DND-41 (cell line): ENCODE measurements around the gene FBXW4.
A peak's percentile ranks its signal among the peaks of the same experiment; 100 is the strongest.
"Not testable (repeated sequence)": the region's sequence is repeated elsewhere in the genome, so short reads cannot be mapped to it uniquely, and the experiment has no call there.

Source experiments
- ATAC-seq: fragments of 200-7000 bp; cut with Tn5 transposase; 3 replicates; pipeline ENCODE4 v1.9.1; 2021; ENCODE audit warnings: low read depth; ENCODE audit not compliant: insufficient read depth
- DNase-seq: peaks from one replicate; pipeline ENCODE4 v3.0.0-alpha.2; 2020
- H2AFZ ChIP-seq: 2 replicates; pipeline ENCODE4 v1.6.0; 2012; ENCODE audit warnings: low read depth, low read length
- H3K27ac ChIP-seq: 2 replicates; pipeline ENCODE4 v1.5.1; 2012; ENCODE audit warnings: low read length, inconsistent platforms
- H3K27me3 ChIP-seq: fragments of 200-600 bp; sonication (generic); 2 replicates; pipeline ENCODE4 v1.6.0; 2012; ENCODE audit warnings: low read length, mild to moderate bottlenecking, inconsistent platforms; ENCODE audit not compliant: insufficient read depth, poor library complexity
- H3K36me3 ChIP-seq: 2 replicates; pipeline ENCODE4 v1.5.1; 2012; ENCODE audit warnings: low read length, inconsistent platforms; ENCODE audit not compliant: insufficient read depth
- H3K4me1 ChIP-seq: 2 replicates; pipeline ENCODE4 v1.5.1; 2012; ENCODE audit warnings: mild to moderate bottlenecking, low read length; ENCODE audit not compliant: insufficient read depth
- H3K4me2 ChIP-seq: 2 replicates; pipeline ENCODE4 v1.6.0; 2012; ENCODE audit warnings: mild to moderate bottlenecking, moderate library complexity, low read length, inconsistent platforms; ENCODE audit not compliant: insufficient read depth
- H3K4me3 ChIP-seq, 2 experiments: fragments of 200-600 bp in 1 of 2; shearing (Covaris generic) in 1 of 2; 2 replicates each; pipeline ENCODE4 v1.5.1; 2012 to 2016; ENCODE audit warnings: inconsistent platforms in 2 of 2, low read length in 2 of 2, mild to moderate bottlenecking in 2 of 2, low read depth in 1 of 2, moderate library complexity in 1 of 2
- H3K79me2 ChIP-seq: 2 replicates; pipeline ENCODE4 v1.6.0; 2012; ENCODE audit warnings: low read length, inconsistent platforms; ENCODE audit not compliant: insufficient read depth
- H3K9ac ChIP-seq: 2 replicates; pipeline ENCODE4 v1.6.0; 2012; ENCODE audit warnings: low read depth, mild to moderate bottlenecking, inconsistent platforms, low read length, moderate library complexity
- H3K9me3 ChIP-seq: 2 replicates; pipeline ENCODE4 v1.5.1; 2012; ENCODE audit warnings: low read length, moderate library complexity, mild to moderate bottlenecking, inconsistent platforms; ENCODE audit not compliant: insufficient read depth, severe bottlenecking
- H4K20me1 ChIP-seq: 2 replicates; pipeline ENCODE4 v1.6.0; 2012; ENCODE audit warnings: low read length; ENCODE audit not compliant: insufficient read depth
- EZH2 ChIP-seq: IDR thresholded peaks from 3 replicates; pipeline ENCODE4 v1.6.1; 2012; ENCODE audit warnings: borderline replicate concordance, low read depth, mild to moderate bottlenecking, moderate library complexity, low read length, inconsistent platforms; ENCODE audit not compliant: severe bottlenecking
- TF ChIP-seq, protein P1 (sequence below): IDR thresholded peaks from 2 replicates; pipeline ENCODE4 v1.5.1; 2012; ENCODE audit warnings: borderline replicate concordance, low read length, moderate library complexity, mild to moderate bottlenecking; ENCODE audit not compliant: poor library complexity, severe bottlenecking; ENCODE audit errors: extremely low read depth

Gene FBXW4

DNA sequence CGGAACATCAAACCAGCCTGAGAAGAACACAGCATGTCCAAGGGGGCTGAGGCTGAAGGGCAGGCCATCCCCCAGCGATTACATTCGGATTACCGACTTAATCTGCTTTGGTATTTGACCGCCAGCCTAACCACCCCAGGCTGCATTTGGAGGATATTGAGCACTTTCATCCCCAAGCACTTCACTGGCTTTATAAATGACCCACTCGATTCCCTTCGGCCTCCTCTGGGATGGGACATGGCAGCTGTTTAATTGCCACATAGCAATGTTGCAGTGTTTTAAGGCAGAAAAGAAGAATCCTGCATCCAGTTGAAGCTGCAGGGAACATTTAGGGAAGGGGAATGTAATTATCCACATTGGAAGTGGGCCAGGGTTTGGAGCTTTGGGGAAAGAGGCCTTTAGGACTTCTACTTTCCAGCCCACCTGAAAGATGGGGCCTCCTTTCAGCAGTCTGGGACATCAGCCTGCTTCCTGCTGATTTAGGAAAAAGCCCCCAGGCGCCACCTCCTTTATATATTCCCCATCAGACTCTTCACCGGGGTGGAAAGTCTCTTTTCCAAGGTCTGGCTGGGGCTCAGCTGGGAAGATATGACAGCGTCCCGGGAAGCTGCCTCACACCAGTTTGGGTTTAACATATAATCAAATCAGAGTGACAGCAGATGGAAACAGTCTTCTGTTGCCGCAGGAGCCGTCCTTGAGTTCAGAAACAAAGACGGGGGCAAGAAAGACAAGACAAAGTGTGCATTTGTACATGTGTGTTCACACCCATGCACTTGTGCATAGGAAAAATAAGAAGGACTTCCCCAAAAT lies 97.7 kb downstream of the FBXW4 start:
- Histone ChIP-seq H3K9me3 (no peaks in the 10 kb centered on the region), H2AFZ (no peak overlapping the region), H4K20me1 (no peaks in the 10 kb centered on the region), H3K27ac (no peak overlapping the region), H3K4me1 (no peaks in the 10 kb centered on the region), H3K36me3 (no peaks in the 10 kb centered on the region), H3K4me2 (no peak overlapping the region), H3K79me2 (no peaks in the 10 kb centered on the region), H3K27me3 (no peaks in the 10 kb centered on the region), H3K9ac (no peak overlapping the region), H3K4me3 (no peak overlapping the region)
- DNase-seq (no peak), ATAC-seq (no peak)
- TF ChIP-seq, protein P1, sequence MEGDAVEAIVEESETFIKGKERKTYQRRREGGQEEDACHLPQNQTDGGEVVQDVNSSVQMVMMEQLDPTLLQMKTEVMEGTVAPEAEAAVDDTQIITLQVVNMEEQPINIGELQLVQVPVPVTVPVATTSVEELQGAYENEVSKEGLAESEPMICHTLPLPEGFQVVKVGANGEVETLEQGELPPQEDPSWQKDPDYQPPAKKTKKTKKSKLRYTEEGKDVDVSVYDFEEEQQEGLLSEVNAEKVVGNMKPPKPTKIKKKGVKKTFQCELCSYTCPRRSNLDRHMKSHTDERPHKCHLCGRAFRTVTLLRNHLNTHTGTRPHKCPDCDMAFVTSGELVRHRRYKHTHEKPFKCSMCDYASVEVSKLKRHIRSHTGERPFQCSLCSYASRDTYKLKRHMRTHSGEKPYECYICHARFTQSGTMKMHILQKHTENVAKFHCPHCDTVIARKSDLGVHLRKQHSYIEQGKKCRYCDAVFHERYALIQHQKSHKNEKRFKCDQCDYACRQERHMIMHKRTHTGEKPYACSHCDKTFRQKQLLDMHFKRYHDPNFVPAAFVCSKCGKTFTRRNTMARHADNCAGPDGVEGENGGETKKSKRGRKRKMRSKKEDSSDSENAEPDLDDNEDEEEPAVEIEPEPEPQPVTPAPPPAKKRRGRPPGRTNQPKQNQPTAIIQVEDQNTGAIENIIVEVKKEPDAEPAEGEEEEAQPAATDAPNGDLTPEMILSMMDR = no peak
- TF ChIP-seq EZH2 = no peak

- H4K20me1 ChIP-seq = no peaks in the 10 kb centered on the region
- ATAC-seq = no peak
- no peaks in the 10 kb centered on the region for H3K4me1 ChIP-seq
- DNase-seq = no peak
- TF ChIP-seq, protein P1 = no peak
- TF ChIP-seq EZH2 = no peak
- H3K36me3 ChIP-seq = no peaks in the 10 kb centered on the region
- no peak overlapping the region for H3K4me3 ChIP-seq
- H3K27me3 ChIP-seq = no peaks in the 10 kb centered on the region
- no peak overlapping the region for H2AFZ ChIP-seq
- H3K79me2 ChIP-seq = no peaks in the 10 kb centered on the region
- H3K9me3 ChIP-seq = no peaks in the 10 kb centered on the region
- no peak overlapping the region for H3K27ac ChIP-seq
- no peak overlapping the region for H3K9ac ChIP-seq
- no peak overlapping the region for H3K4me2 ChIP-seq
Measured at GRCh38 chr10:101595591-101596433, 99.2 kb downstream of the FBXW4 start.

GRCh38 chr10:101593331-101593730 lies 101.6 kb downstream of the FBXW4 start:
- not testable (repeated sequence) for ATAC-seq, H3K4me3 ChIP-seq, H4K20me1 ChIP-seq, H3K36me3 ChIP-seq, DNase-seq, H2AFZ ChIP-seq, H3K9me3 ChIP-seq, H3K27ac ChIP-seq, H3K4me2 ChIP-seq, H3K9ac ChIP-seq, H3K79me2 ChIP-seq, H3K27me3 ChIP-seq, H3K4me1 ChIP-seq

- Histone ChIP-seq H3K79me2 (peaks cover 10% of the 10 kb centered on the region), H3K4me3 (peak overlapping the region; percentile 54 to 82), H3K36me3 (peaks cover 15% of the 10 kb centered on the region), H2AFZ (peak overlapping the region; percentile 80), H3K4me2 (peak overlapping the region; percentile 90), H3K27ac (peak overlapping the region; percentile 7; the same call in 1 of the 2 replicates), H3K27me3 (no peaks in the 10 kb centered on the region), H3K4me1 (peaks cover 26% of the 10 kb centered on the region), H3K9me3 (no peaks in the 10 kb centered on the region), H4K20me1 (no peaks in the 10 kb centered on the region), H3K9ac (peak overlapping the region; percentile 65)
- TF ChIP-seq, protein P1 = no peak
- TF ChIP-seq EZH2 = no peak
- no peak for ATAC-seq
- DNase-seq = no peak
Measured at GRCh38 chr10:101588879-101589278, 106.1 kb downstream of the FBXW4 start.
